Renal cortical epithelial cell (primary cell): ENCODE results near the gene ATG2B. TPM values are rescaled to one million over a fixed set of nuclear protein-coding genes. Genes with fewer than 3 reads are reported as not detected.

Experiments
- DNase-seq: peaks from one replicate; pipeline ENCODE4 v3.0.0-alpha.2; 2011; ENCODE audit warnings: low read depth
- total RNA-seq: library from RNA; depleted of rRNA; stranded (reverse); fragments of >200 nt; gene quantifications from 2 replicates; pipeline ENCODE4 v1.2.3, GENCODE V29; 2014

The ATG2B gene
- 9.7 and 27.2 TPM in 2 replicates for total RNA-seq

DNA sequence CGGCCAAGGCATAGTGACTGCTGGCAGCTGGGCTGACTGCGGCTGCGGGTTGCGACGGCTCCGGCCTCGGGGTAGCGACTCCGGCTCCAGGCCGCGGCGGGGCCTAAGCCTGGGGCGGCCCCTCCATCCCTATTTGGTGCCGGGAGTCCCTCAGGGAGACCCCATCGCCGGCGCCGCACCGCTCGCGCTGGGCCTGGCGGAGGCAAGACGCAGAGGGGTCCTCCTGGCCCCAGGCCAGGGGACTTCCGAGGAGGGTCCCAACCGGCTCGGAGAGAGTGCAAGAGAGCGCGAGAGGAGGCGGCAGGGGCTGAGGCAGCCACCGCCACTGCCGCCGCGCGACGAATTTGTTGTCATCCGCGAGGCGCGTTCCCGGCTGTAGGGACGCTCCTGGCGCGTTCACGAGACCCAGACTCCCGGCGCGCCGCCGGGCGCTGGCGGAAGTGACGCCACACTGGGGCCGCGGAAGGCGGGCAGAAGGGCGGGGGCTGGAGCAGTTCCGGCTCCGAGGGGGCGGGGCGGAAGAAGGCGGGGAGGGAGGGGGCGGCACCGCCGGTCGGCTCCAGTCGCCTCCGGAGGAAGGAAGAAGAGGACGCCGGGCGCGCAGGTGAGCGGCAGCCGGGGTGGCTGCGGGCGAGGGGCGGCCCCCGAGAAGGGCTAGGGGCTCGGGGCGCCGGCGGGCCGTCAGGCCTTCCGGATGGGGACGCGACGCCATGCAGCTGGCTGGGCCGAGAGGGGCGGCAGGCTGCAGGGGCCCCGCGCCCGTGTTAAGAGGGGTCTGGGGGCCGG, at the start of gene ATG2B, which contains the start of gene GSKIP:
Gene ATG2B, minus strand, starts transcription at position 377 of the 786 bp plus-strand sequence. Its CDS starts 365 bp downstream, at position 12.
Gene GSKIP, plus strand, starts transcription at position 562 of the 786 bp plus-strand sequence. CDS start 18,722 bp downstream, outside the sequence.
- DNase-seq, result peak; percentile 68

GRCh38 chr14:96410119-96410518, 47.0 kb upstream of the ATG2B start:
- DNase-seq, result no peak

- DNase-seq, result peak; percentile 21
Measured at GRCh38 chr14:96409701-96410100, 46.6 kb upstream of the ATG2B start.

DNA sequence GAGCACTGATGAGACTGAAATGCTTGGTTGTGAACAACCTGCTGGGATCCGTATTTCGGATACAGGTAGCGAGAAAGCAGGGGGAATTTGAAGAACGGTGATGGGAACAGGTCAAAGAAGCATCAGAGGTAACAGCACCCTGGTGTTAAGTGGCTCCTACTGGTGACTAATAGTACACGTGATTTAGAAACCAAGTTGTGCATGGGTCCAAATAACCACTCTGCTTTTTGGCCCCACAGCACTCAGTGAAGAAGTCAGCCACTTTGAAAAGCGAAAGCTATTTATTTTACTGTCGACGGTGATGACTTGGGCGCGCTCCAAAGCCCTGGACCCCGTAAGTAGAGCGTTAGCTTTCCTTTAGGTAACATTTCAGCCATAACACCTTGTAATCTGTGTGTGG, 45.5 kb upstream of the ATG2B start:
- DNase-seq, result no peak

GRCh38 chr14:96407935-96408570, 44.9 kb upstream of the ATG2B start:
- no peak for DNase-seq

- no peak for DNase-seq
Measured at GRCh38 chr14:96405677-96406076, 42.5 kb upstream of the ATG2B start.

DNA sequence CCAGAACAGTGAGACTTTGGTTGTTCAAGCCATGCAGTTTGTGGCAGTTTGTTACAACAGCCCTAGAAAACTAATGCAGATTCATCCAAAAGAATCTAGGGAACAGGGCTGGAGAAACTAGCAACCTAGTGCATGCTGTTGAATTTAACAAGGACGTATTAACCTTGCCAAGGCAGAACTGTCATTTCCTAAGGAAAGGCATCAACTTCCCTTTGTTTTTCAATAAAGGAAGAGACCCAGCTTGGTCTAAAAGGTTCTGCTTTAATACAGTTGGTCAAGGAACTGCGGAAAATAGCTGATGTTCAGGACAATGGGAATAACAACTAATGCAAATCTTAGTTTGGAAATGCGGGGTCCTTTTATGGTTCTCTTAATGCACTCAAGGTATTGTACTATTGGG, 40.3 kb upstream of the ATG2B start:
- DNase-seq, result no peak

GRCh38 chr14:96400495-96400894, 37.4 kb upstream of the ATG2B start:
- DNase-seq, result no peak

- DNase-seq, result no peak
Measured at GRCh38 chr14:96399405-96399804, 36.3 kb upstream of the ATG2B start.

- no peak for DNase-seq
Measured at GRCh38 chr14:96398921-96399320, 35.8 kb upstream of the ATG2B start.

- DNase-seq, result no peak
Measured at GRCh38 chr14:96398432-96398831, 35.3 kb upstream of the ATG2B start.

DNA sequence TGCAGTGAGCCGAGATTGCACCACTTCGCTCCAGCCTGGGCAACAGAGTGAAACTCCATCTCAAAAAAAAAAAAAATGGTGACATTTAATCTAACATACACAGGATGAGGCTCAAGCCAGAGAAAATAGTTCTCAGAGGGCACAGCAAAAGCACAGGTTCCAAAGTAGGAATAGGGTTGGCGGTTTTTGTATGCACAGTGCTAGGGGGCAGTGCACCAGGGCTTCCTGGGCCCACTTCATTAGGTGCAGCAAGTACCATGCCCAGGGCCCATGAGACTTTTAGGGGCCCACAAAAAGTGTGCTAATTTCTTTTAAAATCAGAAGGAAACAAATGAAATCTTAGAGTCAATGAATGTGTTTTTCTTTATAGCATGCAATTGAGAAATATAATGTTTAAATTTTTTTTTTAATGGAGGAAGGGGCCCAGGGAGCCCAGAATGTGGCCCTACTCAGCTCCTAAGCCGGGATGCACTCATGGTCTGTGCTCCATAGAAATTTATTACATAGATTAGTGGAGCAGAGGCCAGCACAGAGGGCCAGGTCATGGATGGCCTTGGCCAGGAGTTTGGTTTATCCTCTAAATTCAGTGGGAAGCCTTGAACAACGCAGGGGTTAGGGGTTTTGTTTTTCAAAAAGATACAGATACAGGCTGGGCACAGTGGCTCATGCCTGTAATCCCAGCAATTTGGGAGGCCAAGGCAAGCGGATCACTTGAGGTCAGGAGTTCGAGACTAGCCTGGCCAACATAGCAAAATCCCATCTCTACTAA, 31.1 kb upstream of the ATG2B start:
- DNase-seq, result no peak

- DNase-seq, result no peak
Measured at GRCh38 chr14:96393071-96393691, 30.0 kb upstream of the ATG2B start.

- DNase-seq, result peak; percentile 73
Measured at GRCh38 chr14:96391293-96392118, 28.4 kb upstream of the ATG2B start.

- no peak for DNase-seq
Measured at GRCh38 chr14:96390965-96391292, 27.8 kb upstream of the ATG2B start.

GRCh38 chr14:96385385-96385784, 22.2 kb upstream of the ATG2B start:
- DNase-seq, result peak; percentile 46

DNA sequence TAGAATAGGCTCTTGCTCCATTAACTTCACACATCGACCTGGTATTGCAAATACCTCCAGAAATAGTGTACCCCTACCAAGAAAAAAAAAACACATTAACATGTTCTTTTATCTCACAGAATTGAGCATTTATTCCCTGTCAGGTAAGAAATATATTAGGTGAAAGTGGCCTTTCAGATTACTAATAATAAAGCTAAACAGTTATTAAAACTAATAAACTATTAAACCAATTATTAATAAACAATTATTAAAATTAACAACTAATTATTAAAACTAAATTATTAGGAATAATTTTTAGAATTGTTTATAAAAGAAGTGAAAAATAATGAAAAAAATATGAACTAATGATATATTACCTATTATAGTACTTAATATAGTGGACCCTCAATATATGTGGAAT, 21.6 kb upstream of the ATG2B start:
- DNase-seq, result no peak

- DNase-seq, result no peak
Measured at GRCh38 chr14:96384053-96384452, 20.9 kb upstream of the ATG2B start.

GRCh38 chr14:96383445-96383844, 20.3 kb upstream of the ATG2B start:
- DNase-seq, result no peak

GRCh38 chr14:96380735-96381134, 17.6 kb upstream of the ATG2B start:
- no peak for DNase-seq

- no peak for DNase-seq
Measured at GRCh38 chr14:96376093-96376492, 13.0 kb upstream of the ATG2B start.
